GM10266 (cell line): ENCODE measurements around the gene TSPAN9.

Source experiments
- DNase-seq: peaks from one replicate; pipeline ENCODE4 v3.0.0; 2012; ENCODE audit errors: extremely low spot score
- CTCF ChIP-seq: IDR thresholded peaks from 2 replicates; pipeline ENCODE4 v1.5.1; 2012; ENCODE audit warnings: mild to moderate bottlenecking, low read depth; ENCODE audit not compliant: control insufficient read depth, insufficient read depth; ENCODE audit errors: missing control alignments

Gene TSPAN9

GRCh38 chr12:3242199-3242863 lies 165.2 kb downstream of the TSPAN9 start:
- peak; percentile 4 for TF ChIP-seq CTCF
- no peak for DNase-seq

DNA sequence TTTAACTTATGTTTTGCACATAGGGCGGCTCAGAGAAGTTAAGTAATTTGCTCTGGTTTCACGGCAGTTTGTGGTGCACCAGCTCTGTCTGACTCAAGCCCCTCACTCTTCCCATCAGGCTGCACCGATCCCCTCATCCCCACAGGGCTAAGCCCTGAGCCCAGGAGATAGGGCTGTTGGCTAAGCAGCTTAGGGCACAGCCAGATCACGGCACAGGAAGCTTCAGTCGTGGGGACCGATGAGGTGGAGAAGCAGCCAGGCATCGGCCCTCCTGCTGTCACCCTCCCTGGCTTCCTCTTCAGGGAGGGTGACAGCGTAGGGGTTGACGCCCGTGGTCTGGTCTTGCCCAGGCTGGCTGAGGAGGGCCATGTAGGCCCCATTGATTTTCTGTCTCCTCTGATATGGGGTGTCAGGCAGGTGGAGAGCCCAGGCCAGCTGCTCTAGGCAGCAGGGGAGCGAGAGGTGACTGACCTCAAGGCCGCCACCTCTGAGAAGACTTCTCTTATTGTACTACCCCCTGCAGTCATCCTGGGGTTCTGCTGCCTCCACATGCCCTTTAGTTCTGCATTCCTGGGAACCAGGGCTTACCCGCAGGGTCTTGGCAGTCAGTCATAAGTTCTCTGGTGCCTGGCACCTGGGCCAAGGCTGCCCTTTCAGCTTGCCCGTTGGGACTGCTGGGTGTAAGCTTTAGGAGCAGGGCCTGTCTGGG lies 166.4 kb downstream of the TSPAN9 start:
- no peak for DNase-seq
- no peak for TF ChIP-seq CTCF

- TF ChIP-seq CTCF, result no peak
- DNase-seq, result no peak
Observed at GRCh38 chr12:3244219-3244750, 167.1 kb downstream of the TSPAN9 start.

GRCh38 chr12:3246253-3246652 lies 169.1 kb downstream of the TSPAN9 start:
- no peak for TF ChIP-seq CTCF
- DNase-seq, result no peak

GRCh38 chr12:3247077-3247476 lies 169.9 kb downstream of the TSPAN9 start:
- TF ChIP-seq CTCF, result no peak
- DNase-seq, result no peak

DNA sequence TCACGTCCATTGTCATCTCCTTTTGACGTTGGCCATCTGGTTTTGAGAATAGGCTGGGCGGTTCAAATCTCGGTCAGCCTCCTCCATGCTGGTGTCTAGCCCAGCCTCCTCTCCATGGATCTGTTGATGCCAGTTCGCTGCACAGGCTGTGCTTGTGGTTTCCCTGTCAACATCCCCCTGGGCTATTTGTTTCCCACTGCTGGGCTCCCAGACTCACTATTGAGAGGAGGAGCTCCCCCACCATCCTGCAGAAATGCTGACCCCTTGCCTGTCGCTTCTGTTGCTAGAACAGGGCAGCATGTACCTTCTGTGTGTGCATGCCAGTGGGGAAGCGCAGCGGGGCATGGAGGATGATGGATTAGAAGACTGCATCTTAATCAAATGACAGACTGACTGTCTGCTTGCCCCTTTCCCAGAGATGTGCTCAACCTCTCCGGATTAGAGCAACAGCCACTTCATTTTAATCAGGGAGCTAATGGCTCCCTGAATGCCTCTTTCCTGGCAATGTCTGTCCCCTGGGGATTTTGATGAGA lies 170.5 kb downstream of the TSPAN9 start:
- no peak for TF ChIP-seq CTCF
- DNase-seq, result peak; percentile 32

- no peak for TF ChIP-seq CTCF
Observed at GRCh38 chr12:3249081-3249800, 172.1 kb downstream of the TSPAN9 start.

More at GRCh38 chr12:3249081-3249800, 172.1 kb downstream of the TSPAN9 start:
- no peak for DNase-seq
